ENCODE data around the gene RPLP2.

Gene RPLP2

GRCh38 chr11:788009-788640 lies 21.6 kb upstream of the RPLP2 start:
- TF ChIP-seq RAD21 (IDR thresholded peaks at IDR 0.05; ENCODE audit: low read depth): no peak
- TF ChIP-seq YY1 (IDR thresholded peaks at IDR 0.05; ENCODE audit: low read depth): no peak
- no peak for TF ChIP-seq TAF1 (IDR thresholded peaks at IDR 0.05; ENCODE audit: low read depth)

- no peak for TF ChIP-seq CEBPB (IDR thresholded peaks at IDR 0.05)
- TF ChIP-seq TAF1 (IDR thresholded peaks at IDR 0.05; ENCODE audit: low read depth): no peak
- TF ChIP-seq CREB1 (IDR thresholded peaks at IDR 0.05; ENCODE audit: low read depth): no peak
- TF ChIP-seq TCF12 (IDR thresholded peaks at IDR 0.05; ENCODE audit: low read depth): no peak
- TF ChIP-seq NFIC (IDR thresholded peaks at IDR 0.05): no peak
- TF ChIP-seq, protein P1, sequence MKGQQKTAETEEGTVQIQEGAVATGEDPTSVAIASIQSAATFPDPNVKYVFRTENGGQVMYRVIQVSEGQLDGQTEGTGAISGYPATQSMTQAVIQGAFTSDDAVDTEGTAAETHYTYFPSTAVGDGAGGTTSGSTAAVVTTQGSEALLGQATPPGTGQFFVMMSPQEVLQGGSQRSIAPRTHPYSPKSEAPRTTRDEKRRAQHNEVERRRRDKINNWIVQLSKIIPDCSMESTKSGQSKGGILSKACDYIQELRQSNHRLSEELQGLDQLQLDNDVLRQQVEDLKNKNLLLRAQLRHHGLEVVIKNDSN (IDR thresholded peaks at IDR 0.05): no peak
- TF ChIP-seq TEAD4 (IDR thresholded peaks at IDR 0.05): no peak
- TF ChIP-seq ZBTB7A (IDR thresholded peaks at IDR 0.05; ENCODE audit: low read depth): no peak
- no peak for TF ChIP-seq REST (IDR thresholded peaks at IDR 0.05; ENCODE audit: low read depth)
- TF ChIP-seq EGR1 (IDR thresholded peaks at IDR 0.05): no peak
- TF ChIP-seq EP300 (IDR thresholded peaks at IDR 0.05; ENCODE audit: borderline replicate concordance): no peak
- TF ChIP-seq YY1 (IDR thresholded peaks at IDR 0.05; ENCODE audit: low read depth): no peak
- TF ChIP-seq FOXM1 (IDR thresholded peaks at IDR 0.05; ENCODE audit: borderline replicate concordance, low read depth): no peak
Measured at GRCh38 chr11:788953-789940, 20.5 kb upstream of the RPLP2 start.

GRCh38 chr11:789943-790342 lies 19.8 kb upstream of the RPLP2 start, which contains the start of gene CEND1:
Gene CEND1, minus strand, starts transcription at chr11:790090. Its CDS starts 1,514 bp downstream, at chr11:788576.
- TF ChIP-seq, protein P1 (IDR thresholded peaks at IDR 0.05): no peak

DNA sequence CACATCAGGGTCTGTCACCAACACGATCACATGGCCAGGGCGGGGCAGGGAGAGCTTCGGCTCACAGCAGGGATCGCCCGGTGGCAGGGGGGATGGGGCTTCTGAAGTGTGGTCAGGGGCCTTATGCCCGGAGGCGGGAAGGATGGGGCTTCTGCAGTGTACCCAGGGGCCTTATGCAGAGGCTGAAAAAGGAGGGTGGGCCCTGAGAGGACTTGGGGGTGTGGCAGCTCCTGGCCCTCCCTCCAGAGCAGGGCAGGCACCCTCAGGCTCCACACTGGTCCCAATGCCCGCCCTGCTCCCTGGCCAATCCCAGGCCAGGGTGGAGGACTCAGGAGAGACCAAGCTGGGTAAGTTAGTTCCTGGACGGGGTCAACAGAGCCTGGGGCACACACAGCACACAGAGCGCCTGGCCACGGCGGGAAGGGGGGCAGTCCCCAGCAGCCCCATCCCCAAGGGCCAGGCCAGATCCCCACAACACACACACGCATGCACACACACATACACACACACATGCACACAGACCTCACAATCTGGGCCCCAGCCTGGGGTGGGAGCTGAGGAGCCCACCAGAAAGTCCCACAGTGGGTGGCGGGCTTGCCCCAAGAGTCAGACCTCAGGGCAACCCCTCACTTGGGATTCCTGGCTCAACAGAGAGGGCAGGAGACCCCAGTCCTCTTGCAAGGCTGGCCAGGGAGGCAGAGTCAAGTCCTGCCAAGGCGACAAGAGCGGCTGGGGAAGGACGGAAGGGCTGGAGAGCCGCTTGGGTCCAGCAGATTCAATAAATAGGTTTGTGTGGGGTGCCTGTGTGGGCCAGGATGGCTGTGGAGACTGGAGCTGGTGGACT lies 18.8 kb upstream of the RPLP2 start:
- TF ChIP-seq TCF12 (IDR thresholded peaks at IDR 0.05; ENCODE audit: low read depth): no peak
- no peak for TF ChIP-seq TEAD4 (IDR thresholded peaks at IDR 0.05)
- TF ChIP-seq, protein P2, sequence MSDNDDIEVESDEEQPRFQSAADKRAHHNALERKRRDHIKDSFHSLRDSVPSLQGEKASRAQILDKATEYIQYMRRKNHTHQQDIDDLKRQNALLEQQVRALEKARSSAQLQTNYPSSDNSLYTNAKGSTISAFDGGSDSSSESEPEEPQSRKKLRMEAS (IDR thresholded peaks at IDR 0.05): no peak
- TF ChIP-seq, protein P1 (IDR thresholded peaks at IDR 0.05): no peak
- no peak for TF ChIP-seq EP300 (IDR thresholded peaks at IDR 0.05; ENCODE audit: borderline replicate concordance)
- no peak for TF ChIP-seq RAD21 (IDR thresholded peaks at IDR 0.05; ENCODE audit: low read depth)
- TF ChIP-seq ZBTB7A (IDR thresholded peaks at IDR 0.05; ENCODE audit: low read depth): peak; percentile 47; the same call in 1 of the 2 replicates
- no peak for TF ChIP-seq CREB1 (IDR thresholded peaks at IDR 0.05; ENCODE audit: low read depth)

DNA sequence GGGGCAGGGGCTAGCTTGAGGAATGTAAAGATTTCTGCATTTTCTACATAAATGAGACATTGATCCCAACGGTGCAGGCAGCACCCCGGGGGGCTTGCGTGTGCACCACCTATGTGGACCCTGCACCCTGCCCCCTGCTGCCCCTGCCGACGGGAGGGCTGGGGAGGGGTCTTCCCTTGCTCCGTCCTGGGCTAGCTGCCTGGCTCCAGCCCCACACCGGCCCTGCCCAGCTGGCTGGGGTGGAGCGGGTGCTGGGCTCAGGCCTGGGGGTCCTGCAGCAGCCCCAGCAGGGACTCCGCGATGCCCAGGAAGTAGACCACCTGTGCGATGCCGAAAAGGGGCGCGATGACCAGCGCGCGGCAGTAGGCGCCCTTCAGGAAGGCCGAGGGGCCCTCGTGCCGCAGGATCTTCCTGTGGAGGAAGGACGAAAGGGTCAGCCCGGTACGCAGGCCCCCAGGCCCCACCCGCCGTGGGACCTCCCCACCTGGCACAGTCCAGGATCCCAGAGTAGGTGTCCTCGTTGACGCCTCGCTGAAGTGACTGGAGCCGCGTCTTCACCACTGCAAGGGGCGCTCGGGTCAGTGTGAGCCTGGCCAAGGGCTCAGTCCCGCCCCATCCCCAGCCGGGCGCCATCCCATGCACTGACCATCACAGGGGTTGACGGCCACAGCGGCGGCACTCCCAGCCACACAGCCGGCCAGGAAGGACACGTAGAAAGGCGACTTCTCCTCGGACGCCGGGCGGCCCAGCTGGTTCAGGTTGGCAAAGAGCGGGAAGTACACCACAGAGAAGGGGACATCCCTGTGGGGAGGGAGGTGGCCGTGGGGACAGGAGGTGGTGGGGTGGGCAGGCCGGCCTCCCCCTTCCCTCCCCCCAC lies 17.9 kb upstream of the RPLP2 start:
- TF ChIP-seq EP300 (IDR thresholded peaks at IDR 0.05; ENCODE audit: borderline replicate concordance) (no peak), ZBTB7A (IDR thresholded peaks at IDR 0.05; ENCODE audit: low read depth) (0 out of 2 replicates have a peak, but pooled peaks have one; percentile 62), CEBPB (IDR thresholded peaks at IDR 0.05) (no peak)

GRCh38 chr11:792535-792821 lies 17.3 kb upstream of the RPLP2 start:
- TF ChIP-seq TCF12 (IDR thresholded peaks at IDR 0.05; ENCODE audit: low read depth): no peak
- TF ChIP-seq EP300 (IDR thresholded peaks at IDR 0.05; ENCODE audit: borderline replicate concordance): no peak

Data from Ishikawa (cell line).